NCI-H82 (cell line): ENCODE measurements around the gene ADAMTSL1.
A peak's percentile ranks its signal among the peaks of the same experiment; 100 is the strongest.

Experiments used
- DNase-seq: peaks from one replicate; lab custom pipeline; 2025; lab: John Stamatoyannopoulos, UW

Gene ADAMTSL1

GRCh38 chr9:18730241-18730640 lies 256.3 kb downstream of the ADAMTSL1 start:
- DNase-seq, result no peak

DNA sequence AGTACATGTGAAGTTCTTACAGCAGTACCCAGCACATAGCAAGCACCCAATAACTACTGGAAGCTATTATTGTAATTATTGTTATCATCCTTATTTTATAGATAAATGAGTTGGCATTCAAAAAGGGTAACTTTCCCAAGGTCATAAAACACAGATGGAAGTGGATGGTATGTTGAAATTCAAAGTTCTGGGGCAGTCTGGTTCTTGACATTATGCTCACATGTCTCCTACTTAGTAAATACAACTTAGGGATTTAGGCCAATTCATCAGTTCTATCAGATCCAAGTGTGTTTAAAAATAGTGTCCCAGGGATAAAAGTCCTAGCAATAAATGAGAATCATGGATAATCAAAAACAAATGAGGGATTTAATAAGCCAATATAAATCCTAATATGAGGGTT lies 265.2 kb downstream of the ADAMTSL1 start:
- DNase-seq, result no peak

DNA sequence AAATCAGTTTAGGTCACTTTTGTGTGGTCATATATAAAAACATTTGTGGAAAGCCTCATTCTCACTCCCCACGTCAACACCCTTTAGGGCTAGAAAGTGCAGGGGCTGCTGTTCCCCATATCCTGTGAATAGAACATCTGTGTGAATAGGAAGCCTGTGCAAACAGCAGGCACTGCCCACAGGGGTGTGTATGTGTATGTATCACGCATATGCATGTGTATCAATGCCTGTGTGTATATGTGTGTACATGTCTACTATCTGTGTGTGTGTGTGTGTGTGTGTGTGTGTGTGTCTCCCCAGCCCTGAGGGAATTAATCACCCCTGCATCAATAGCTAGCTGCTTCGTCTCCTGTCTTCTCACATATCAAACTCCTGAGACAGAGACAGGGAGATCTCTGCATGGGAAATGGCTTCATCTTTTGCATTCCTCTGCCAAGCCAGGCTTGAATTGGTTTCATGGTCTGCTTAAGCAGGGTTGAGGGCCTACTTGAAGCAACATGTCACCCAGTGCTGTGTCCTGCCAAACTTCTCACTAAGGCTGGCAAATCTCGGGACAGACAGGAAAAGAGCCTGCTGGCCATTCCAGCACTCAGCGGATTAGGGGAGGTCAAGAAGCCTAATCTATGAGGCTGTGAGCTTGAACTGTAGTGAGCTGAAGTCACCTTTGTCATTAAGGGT lies 265.8 kb downstream of the ADAMTSL1 start:
- peak; percentile 2 for DNase-seq

DNA sequence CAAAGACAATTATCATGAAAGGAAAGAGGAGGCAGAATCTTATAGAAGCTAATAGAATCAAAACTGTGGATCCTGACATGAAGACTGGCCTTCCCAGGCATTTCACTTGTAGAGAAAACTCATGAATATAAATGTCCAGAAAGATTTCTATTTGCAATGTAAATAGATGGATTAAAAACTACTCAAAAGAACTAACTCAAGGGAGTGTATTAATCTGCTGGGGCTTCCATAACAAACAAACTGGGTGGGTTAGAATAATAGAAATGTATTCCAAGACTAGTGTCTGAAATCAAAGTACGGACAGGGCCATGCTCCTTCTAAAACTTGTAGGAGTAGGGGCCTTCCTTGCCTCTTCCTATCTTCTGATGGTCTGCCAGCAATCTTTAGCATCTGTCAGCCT lies 267.4 kb downstream of the ADAMTSL1 start:
- no peak for DNase-seq

- DNase-seq, result peak; percentile 89
Measured at GRCh38 chr9:18741945-18742344, 268.0 kb downstream of the ADAMTSL1 start.

GRCh38 chr9:18743421-18743820 lies 269.5 kb downstream of the ADAMTSL1 start:
- DNase-seq, result no peak

DNA sequence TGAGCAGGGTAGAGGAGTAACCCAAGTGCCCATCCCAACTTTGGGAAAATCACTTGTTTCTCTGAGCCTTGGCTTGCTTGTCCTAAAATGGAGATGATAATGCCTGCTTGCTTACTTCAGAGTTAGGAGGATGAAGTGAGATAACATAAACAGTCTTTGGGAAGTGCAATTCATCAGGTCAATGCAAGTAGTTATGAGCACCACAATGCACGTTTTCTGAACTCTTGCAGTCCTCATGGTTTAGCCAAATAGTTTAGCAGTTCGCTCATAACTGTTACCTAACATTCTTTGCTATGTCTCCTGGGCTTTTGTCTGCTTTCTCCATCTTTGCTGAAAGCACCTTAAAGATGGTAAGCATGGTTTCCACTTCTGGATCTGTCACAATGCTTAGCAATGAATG lies 270.0 kb downstream of the ADAMTSL1 start:
- no peak for DNase-seq

DNA sequence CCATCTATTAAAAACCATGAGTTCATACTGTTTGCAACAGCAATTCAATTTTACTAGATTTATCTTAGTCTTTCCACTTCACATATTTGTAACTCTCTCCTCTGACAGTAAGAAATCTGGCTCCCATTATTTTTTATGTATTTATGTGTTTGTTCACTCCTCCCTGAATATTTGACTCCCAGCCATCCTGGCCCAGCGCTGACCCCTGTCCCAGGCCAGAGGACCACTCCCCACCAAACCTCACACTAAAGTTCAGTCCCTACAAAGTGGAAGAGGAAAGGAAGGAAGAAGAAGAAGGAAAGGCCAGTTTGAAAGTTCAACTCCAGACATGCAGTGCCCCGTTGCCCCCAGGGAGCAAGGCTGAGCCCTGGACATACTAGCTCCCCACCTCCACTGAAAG lies 271.8 kb downstream of the ADAMTSL1 start:
- no peak for DNase-seq

DNA sequence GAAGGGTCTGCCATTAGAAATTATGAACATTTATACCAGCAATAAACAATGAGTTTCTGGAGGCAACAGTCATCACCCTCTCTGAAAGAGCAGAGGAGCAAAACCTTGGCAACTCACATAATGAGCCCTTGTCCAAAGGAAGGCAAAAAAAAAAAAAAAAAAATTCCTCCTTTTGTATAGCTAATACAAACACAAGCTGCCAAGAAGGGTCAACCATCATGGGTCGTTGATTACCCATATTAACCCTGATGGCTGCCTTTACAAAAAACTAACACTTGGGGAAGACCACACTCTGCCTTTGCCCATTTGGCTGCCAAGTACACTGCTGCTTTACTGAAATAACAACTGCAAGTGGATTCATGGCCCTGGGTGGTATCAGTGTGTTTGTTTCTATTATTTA lies 272.7 kb downstream of the ADAMTSL1 start:
- no peak for DNase-seq

DNA sequence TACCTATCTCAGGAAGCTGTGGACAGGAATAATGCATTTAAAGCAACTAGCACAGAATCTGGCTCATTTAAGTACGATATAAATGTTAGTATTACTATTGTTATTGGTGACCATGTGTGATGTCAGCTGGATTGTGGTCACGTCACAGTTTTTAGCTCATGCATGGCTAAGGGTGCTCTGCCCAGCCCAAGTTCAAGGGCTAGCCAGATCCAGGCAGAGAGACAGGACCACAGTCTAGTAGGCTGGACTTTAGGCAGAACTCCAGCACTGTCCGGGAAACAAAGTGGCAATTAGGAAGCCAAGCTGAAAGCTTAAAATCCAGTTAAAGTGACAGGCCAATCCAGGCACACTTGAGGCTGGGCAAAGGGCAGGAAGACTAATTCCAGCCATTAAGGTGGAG lies 273.6 kb downstream of the ADAMTSL1 start:
- DNase-seq, result no peak

GRCh38 chr9:18748251-18748701 lies 274.3 kb downstream of the ADAMTSL1 start:
- DNase-seq, result no peak

DNA sequence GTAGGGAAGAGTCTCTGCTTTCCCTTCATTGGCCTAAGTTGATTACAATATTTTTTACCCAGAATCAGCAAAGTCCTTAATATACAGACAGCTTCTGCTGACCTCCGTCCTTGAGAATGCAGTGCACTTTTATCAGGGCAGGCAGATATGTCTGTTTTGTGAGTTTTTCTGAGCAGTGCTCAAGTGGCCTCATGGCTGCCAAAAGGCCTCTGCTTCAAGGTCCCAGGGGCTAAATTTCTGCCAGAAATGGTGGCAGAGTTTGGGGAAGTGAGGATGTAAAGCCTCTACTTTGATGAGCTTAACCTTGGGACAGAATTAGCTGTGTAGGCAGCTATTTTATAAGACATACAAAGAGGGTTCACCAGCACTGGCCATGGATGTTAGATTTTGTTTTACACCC lies 275.8 kb downstream of the ADAMTSL1 start:
- DNase-seq, result no peak

GRCh38 chr9:18753904-18754303 lies 280.0 kb downstream of the ADAMTSL1 start:
- DNase-seq, result no peak

- DNase-seq, result no peak
Measured at GRCh38 chr9:18754537-18754936, 280.6 kb downstream of the ADAMTSL1 start.

DNA sequence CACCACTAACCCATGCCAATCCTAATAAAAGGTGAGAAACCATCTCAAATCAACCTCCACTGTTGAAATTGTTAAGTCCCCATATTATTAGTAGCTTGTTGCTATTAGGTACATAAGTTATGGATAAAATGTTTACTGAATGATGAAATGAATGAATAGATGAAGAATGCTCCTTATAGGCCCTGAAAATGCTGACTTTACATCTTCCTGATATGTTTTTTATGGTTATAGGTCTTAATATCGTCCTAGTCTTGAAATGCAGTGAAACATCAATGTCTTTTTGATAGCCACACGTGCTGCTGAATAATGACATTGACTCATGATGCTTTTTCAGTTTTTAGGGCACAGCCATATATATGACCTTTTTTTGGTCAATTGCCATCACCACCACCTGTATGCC lies 281.3 kb downstream of the ADAMTSL1 start:
- no peak for DNase-seq

GRCh38 chr9:18756712-18757125 lies 282.8 kb downstream of the ADAMTSL1 start:
- no peak for DNase-seq

DNA sequence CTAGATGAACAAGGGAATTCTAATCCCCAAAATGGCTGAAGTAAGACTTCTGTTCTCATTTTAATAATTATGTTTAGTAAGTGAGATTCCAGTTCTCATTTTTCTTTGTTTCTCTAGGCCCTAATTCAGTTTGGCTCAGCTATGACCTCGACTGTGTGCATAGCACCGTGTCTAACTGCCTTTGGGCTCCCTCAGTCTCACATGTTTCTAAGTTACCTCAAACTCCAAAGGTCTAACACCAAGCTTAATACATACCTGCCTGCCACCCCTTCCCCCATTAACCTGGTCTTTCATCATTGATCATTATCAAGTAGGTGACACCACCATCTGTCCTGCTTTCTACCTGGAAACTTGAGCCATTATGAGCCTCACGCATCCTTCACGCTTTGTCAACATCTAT lies 285.9 kb downstream of the ADAMTSL1 start:
- DNase-seq, result no peak

GRCh38 chr9:18761742-18762300 lies 287.9 kb downstream of the ADAMTSL1 start:
- no peak for DNase-seq

DNA sequence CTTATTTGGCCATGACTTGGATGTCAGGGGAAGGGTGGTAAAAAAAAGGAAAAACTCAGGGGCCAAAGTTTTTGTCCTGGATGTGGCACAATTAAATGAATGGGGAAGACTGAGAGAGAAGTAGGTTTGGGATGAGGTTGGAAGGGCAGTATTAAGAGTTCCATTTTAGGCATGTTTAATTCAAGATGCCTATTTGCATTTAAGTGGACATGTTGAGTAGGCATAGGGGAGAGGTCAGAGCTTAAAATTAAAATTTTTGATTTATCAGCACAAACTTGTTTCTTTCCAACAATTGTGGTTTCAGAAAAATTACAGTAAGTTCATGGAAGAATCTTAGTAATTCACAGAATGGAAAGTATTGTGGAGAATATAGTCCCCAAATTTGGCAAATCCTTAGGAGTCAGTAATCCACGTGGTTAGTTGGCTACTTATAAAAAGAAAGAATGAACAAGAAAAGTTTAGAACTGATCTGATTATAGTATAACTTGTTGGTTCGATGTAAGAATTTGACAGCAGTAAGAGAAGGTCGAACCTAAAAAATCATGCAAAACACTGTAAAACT lies 293.1 kb downstream of the ADAMTSL1 start:
- no peak for DNase-seq

GRCh38 chr9:18768951-18769622 lies 295.1 kb downstream of the ADAMTSL1 start:
- no peak for DNase-seq

DNA sequence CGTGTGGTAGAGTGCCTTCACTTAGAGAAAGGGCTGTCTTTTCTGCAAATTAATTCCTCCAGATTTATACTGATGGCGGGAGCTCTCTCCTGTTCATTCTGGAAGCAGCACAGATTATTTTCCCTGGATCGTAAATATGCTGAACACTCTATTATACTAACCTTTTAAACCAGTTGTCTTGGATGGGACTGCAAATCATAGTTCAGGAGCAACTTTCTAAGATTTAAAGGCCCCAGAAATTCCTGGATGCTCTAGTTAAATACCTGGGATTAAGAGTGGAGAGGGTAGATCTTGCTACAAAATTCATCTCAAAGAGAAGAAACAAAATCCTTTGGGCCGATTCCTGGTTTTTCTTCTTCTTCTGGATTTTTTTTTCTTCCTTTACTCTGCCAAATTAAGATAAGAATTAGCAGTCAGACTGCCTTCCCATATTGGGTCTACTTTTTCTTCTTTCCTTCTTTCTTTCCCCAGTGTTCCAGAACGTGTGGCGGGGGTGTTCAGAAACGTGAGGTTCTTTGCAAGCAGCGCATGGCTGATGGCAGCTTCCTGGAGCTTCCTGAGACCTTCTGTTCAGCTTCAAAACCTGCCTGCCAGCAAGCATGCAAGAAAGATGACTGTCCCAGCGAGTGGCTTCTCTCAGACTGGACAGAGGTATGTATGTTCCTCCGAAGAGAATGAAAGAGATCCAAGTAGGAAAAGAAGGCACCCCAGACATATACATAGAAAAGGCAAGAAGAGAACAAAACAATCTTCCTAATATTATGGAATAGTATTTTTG lies 296.4 kb downstream of the ADAMTSL1 start:
- DNase-seq, result no peak

GRCh38 chr9:18771011-18771410 lies 297.1 kb downstream of the ADAMTSL1 start:
- DNase-seq, result no peak
